GM12892 (cell line): Measurements from ENCODE around the gene CCL8.
A peak's percentile ranks its signal among the peaks of the same experiment; 100 is the strongest.

Source experiments
- DNase-seq: peaks from one replicate; pipeline ENCODE4 v3.0.0; 2011; ENCODE audit not compliant: insufficient read length
- FAIRE-seq: peaks from 2 replicates; lab custom pipeline; 2011; peaks lifted over from hg19 to GRCh38; lab: Jason Lieb, UNC
- POLR2A ChIP-seq: IDR thresholded peaks from 2 replicates; pipeline ENCODE4 v1.6.1; 2011; ENCODE audit warnings: low read depth, low read length, control low read depth
- POLR2AphosphoS5 ChIP-seq: IDR thresholded peaks from 2 replicates; pipeline ENCODE4 v1.6.1; 2011; ENCODE audit warnings: low read depth, low read length, control low read depth
- TAF1 ChIP-seq: IDR thresholded peaks from 2 replicates; pipeline ENCODE4 v1.6.1; 2011; ENCODE audit warnings: low read depth, mild to moderate bottlenecking, control low read depth, low read length, borderline replicate concordance

CCL8 gene

GRCh38 chr17:34368946-34369500 is 49.8 kb downstream of the CCL8 start:
- DNase-seq (no peak), FAIRE-seq (no peak)
- TF ChIP-seq TAF1: no peak
- TF ChIP-seq POLR2A: no peak
- TF ChIP-seq POLR2AphosphoS5: no peak

GRCh38 chr17:34369571-34369970 is 50.3 kb downstream of the CCL8 start:
- DNase-seq (no peak), FAIRE-seq (no peak)
- TF ChIP-seq POLR2AphosphoS5: no peak
- no peak for TF ChIP-seq TAF1
- TF ChIP-seq POLR2A: no peak

GRCh38 chr17:34370376-34370996 is 51.3 kb downstream of the CCL8 start:
- TF ChIP-seq TAF1 (no peak), POLR2A (no peak), POLR2AphosphoS5 (no peak)
- no peak for FAIRE-seq

GRCh38 chr17:34370997-34371395 is 51.8 kb downstream of the CCL8 start:
- no peak for TF ChIP-seq POLR2A
- TF ChIP-seq TAF1: no peak
- TF ChIP-seq POLR2AphosphoS5: no peak
- FAIRE-seq (peak; percentile 53), DNase-seq (no peak)

More at GRCh38 chr17:34370376-34370996, 51.3 kb downstream of the CCL8 start:
- no peak for DNase-seq
